Uterus (tissue), 2 donors: Measurements from ENCODE around the gene NPHP4.

Source experiments
- POLR2A ChIP-seq, 2 donors: fragments of 450-650 bp; IDR thresholded peaks; one replicate each; pipeline ENCODE4 v1.6.1; 2016; ENCODE audit warnings: antibody characterized with exemption in 2 of 2, mild to moderate bottlenecking in 1 of 2, moderate library complexity in 1 of 2
- TF ChIP-seq, protein P1 (sequence below), 4 experiments: fragments of 200-600 bp in 2 of 4; fragments of 450-650 bp in 2 of 4; sonication (generic) in 2 of 4; IDR thresholded peaks; one replicate each; pipeline ENCODE4 v1.5.1; 2016 to 2019; ENCODE audit warnings: antibody characterized with exemption in 4 of 4, mild to moderate bottlenecking in 2 of 4, moderate library complexity in 1 of 4

DNA sequence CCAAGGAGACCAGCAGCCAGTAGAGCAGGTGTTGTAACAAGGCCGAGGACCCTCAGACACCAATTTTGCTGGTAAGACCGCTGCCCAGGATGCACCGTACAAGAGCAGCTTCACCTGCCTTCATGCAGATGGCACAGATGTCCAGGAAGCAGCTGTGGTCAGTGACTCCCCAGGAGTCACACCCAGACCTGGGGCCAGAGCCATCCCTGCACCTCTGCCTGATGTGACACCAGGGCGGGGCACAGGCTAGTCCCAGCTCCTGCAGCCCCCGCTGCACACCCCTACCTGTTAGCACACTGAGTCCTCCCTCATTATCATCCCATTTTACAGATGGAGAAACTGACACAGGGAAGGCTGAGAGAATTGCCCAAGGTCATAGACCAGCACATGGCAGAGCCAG is 37.1 kb upstream of the NPHP4 start:
- TF ChIP-seq, protein P1, sequence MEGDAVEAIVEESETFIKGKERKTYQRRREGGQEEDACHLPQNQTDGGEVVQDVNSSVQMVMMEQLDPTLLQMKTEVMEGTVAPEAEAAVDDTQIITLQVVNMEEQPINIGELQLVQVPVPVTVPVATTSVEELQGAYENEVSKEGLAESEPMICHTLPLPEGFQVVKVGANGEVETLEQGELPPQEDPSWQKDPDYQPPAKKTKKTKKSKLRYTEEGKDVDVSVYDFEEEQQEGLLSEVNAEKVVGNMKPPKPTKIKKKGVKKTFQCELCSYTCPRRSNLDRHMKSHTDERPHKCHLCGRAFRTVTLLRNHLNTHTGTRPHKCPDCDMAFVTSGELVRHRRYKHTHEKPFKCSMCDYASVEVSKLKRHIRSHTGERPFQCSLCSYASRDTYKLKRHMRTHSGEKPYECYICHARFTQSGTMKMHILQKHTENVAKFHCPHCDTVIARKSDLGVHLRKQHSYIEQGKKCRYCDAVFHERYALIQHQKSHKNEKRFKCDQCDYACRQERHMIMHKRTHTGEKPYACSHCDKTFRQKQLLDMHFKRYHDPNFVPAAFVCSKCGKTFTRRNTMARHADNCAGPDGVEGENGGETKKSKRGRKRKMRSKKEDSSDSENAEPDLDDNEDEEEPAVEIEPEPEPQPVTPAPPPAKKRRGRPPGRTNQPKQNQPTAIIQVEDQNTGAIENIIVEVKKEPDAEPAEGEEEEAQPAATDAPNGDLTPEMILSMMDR (IDR thresholded peaks at IDR 0.05) = no peak
- TF ChIP-seq POLR2A (IDR thresholded peaks at IDR 0.05) = no peak
